Activated CD4-positive, alpha-beta T cell treated with anti-CD3 and anti-CD28 coated beads, Interleukin-2, amount 10 ng/mL, durations not matched to agents 7 days and 5 days (primary cell): ENCODE measurements around the gene MB. TPM values are rescaled to one million over a fixed set of nuclear protein-coding genes. Genes with fewer than 3 reads are reported as not detected.
"Not testable (repeated sequence)": the region's sequence is repeated elsewhere in the genome, so short reads cannot be mapped to it uniquely, and the experiment has no call there.

Experiments
- CTCF ChIA-PET: fragments of 350-600 bp; sonication (Branson Sonifier 250); formaldehyde crosslinking; loops from one replicate; lab custom pipeline; 2021; ENCODE audit warnings: antibody characterized with exemption; lab: Charles Lee
- POLR2A ChIA-PET: fragments of 350-600 bp; sonication (Branson Sonifier 250); formaldehyde crosslinking; loops from one replicate; lab custom pipeline; 2021; ENCODE audit warnings: antibody characterized with exemption; lab: Charles Lee
- DNase-seq: peaks from one replicate; pipeline ENCODE4 v3.0.0-alpha.2; 2020
- H3K27ac Mint-ChIP-seq: one replicate; pipeline ENCODE4 v1.8.0; 2021; ENCODE audit warnings: mild to moderate bottlenecking, moderate library complexity, mixed read lengths
- H3K27me3 Mint-ChIP-seq: one replicate; pipeline ENCODE4 v1.8.0; 2021; ENCODE audit warnings: mixed read lengths
- H3K36me3 Mint-ChIP-seq: one replicate; pipeline ENCODE4 v1.8.0; 2021; ENCODE audit warnings: low read depth, mixed read lengths
- H3K4me1 Mint-ChIP-seq: one replicate; pipeline ENCODE4 v1.8.0; 2021; ENCODE audit warnings: mixed read lengths
- H3K4me3 Mint-ChIP-seq: one replicate; pipeline ENCODE4 v1.8.0; 2021; ENCODE audit warnings: mild to moderate bottlenecking, moderate library complexity, mixed read lengths
- H3K9me3 Mint-ChIP-seq: one replicate; pipeline ENCODE4 v1.8.0; 2021; ENCODE audit warnings: mixed read lengths
- total RNA-seq, 2 experiments: library from RNA; stranded (reverse); gene quantifications; one replicate each; pipeline ENCODE4 v1.2.3, GENCODE V29; 2021

The MB gene
- under 1 TPM in 1 of 2 experiments, not detected in 1; 0.20 TPM for total RNA-seq

GRCh38 chr22:35617137-35617755 lies at the start of gene MB:
TSS of gene MB (minus strand) at chr22:35617329. CDS start at chr22:35617257, 72 bp downstream.
- ChIA-PET CTCF (interaction anchor here (1.0 kb wide), 1 partner anchor 376 kb away, joined by 3 read pairs; no protein-coding TSS in a partner anchor), POLR2A (no interaction called here)
- Mint-ChIP-seq H3K9me3 (no peaks in the 10 kb centered on the region), H3K36me3 (no peaks in the 10 kb centered on the region), H3K27ac (no peak within 1 kb of the TSS), H3K27me3 (no peaks in the 10 kb centered on the region), H3K4me1 (peaks cover 17% of the 10 kb centered on the region), H3K4me3 (no peak within 1 kb of the TSS)
- no peak for DNase-seq

DNA sequence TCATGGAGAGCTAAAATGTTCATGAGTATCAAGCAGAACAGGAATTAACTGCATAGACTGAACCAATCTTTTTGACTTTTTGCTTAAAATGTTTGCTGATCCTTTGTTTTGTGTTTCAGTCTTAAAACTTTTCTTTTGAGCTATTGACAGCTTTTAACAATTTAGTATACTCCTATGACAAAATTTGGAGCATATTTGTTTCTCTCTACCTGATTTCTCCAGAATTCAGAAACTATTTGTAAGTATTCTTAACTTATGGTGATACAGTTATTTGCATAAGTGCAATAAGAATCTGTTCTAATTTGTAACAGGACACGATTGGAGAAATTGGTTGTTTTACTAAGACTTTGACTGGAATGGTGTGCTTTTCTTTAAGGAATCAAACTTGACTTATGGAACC lies 49.6 kb upstream of the MB start:
- H3K27me3 Mint-ChIP-seq, POLR2A ChIA-PET, DNase-seq, CTCF ChIA-PET, H3K4me3 Mint-ChIP-seq, H3K27ac Mint-ChIP-seq: not testable (repeated sequence)
- Mint-ChIP-seq H3K36me3 (peaks cover 56% of the 10 kb centered on the region), H3K4me1 (peaks cover 15% of the 10 kb centered on the region), H3K9me3 (peaks cover 23% of the 10 kb centered on the region)

GRCh38 chr22:35664955-35665587 lies 47.9 kb upstream of the MB start:
- H3K4me1 Mint-ChIP-seq = peaks cover 30% of the 10 kb centered on the region
- no peaks in the 10 kb centered on the region for H3K27me3 Mint-ChIP-seq
- POLR2A ChIA-PET = interaction anchor here (0.7 kb wide), 1 partner anchor 364 kb away, joined by 4 read pairs; no protein-coding TSS in a partner anchor
- peaks cover 26% of the 10 kb centered on the region for H3K9me3 Mint-ChIP-seq
- H3K36me3 Mint-ChIP-seq = peaks cover 71% of the 10 kb centered on the region
- no peak overlapping the region for H3K27ac Mint-ChIP-seq
- CTCF ChIA-PET = interaction anchor here (1.6 kb wide), 1 partner anchor 10 kb away, joined by 5 read pairs; no protein-coding TSS in a partner anchor
- no peak for DNase-seq
- no peak overlapping the region for H3K4me3 Mint-ChIP-seq

DNA sequence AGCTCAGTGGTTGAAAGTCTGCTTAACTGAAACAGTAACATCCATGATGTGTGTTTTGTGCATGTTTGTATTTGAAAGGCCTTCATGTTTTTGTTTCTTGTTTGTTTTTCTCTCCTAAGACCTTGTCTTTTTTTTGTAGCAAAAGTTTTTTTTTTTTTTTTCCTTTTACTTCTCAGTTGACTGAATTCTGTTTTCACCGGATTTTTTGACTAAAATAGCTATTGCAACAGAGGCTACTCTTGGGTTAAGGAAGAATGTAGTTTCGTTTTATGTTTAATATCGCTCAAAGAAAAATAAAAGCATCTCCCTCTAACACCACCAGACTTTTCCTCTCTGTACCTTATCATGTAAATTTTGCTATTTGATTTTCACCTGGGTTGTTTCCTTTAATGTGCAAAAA lies 46.2 kb upstream of the MB start:
- ChIA-PET POLR2A (interaction anchor here (0.7 kb wide), 1 partner anchor 15 kb away, joined by 3 read pairs; the partner anchor contains the start of gene APOL6), CTCF (interaction anchor here (0.7 kb wide), 1 partner anchor 73 kb away, joined by 5 read pairs; no protein-coding TSS in a partner anchor)
- DNase-seq = no peak
- H3K4me3 Mint-ChIP-seq = no peak overlapping the region
- H3K36me3 Mint-ChIP-seq = peaks cover 85% of the 10 kb centered on the region
- no peak overlapping the region for H3K27ac Mint-ChIP-seq
- no peaks in the 10 kb centered on the region for H3K27me3 Mint-ChIP-seq
- peaks cover 46% of the 10 kb centered on the region for H3K4me1 Mint-ChIP-seq
- H3K9me3 Mint-ChIP-seq = peaks cover 39% of the 10 kb centered on the region

DNA sequence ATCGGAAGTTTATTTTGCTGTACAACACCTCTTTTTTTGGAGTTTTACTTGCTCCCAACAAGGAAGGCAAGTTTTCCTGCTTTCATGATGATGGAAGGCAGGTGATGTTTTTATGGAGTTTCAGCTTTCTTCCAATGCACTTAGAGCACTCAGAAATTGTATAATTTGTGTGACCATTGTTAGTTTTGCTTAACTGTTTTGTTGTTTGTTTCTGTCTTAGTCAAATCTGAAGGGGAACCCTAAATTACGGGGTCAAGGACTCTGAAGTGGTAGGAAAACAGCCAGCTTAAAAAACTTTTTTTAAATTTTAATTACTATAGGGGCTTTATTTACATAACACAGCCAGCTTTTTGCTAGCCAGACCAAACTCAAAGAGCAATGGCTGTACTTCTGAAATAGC lies 45.8 kb upstream of the MB start:
- Mint-ChIP-seq H3K36me3 (peaks cover 86% of the 10 kb centered on the region), H3K27me3 (no peaks in the 10 kb centered on the region), H3K9me3 (peaks cover 39% of the 10 kb centered on the region), H3K4me1 (peaks cover 51% of the 10 kb centered on the region), H3K27ac (no peak overlapping the region), H3K4me3 (no peak overlapping the region)
- no peak for DNase-seq
- POLR2A ChIA-PET = interaction anchor here (0.7 kb wide), 1 partner anchor 15 kb away, joined by 3 read pairs; the partner anchor contains the start of gene APOL6
- CTCF ChIA-PET = interaction anchor here (1.0 kb wide), 1 partner anchor 403 kb away, joined by 3 read pairs; no protein-coding TSS in a partner anchor

DNA sequence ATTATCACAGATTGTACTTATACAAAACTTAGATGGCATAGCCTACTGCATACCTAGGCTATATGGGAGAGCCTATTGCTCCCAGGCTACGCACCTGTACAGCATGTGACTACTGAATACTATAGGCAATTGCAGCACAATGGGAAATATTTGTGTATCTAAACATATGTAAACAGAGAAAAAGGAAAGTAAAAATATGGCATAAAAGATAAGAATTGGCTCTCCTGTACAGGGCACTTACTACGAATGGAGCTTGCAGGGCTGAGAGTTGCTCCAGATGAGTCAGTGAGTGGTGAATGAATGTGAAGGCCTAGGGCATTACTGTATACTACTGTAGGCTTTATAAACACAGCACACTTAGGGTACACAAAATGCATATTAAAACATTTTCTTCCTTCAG lies 44.3 kb upstream of the MB start:
- Mint-ChIP-seq H3K4me3 (no peak overlapping the region), H3K9me3 (peaks cover 37% of the 10 kb centered on the region), H3K4me1 (peaks cover 57% of the 10 kb centered on the region), H3K36me3 (peaks cover 86% of the 10 kb centered on the region), H3K27me3 (no peaks in the 10 kb centered on the region), H3K27ac (peak overlapping the region; percentile 77)
- no peak for DNase-seq
- ChIA-PET POLR2A (no interaction called here), CTCF (no interaction called here)

- H3K9me3 Mint-ChIP-seq = peaks cover 39% of the 10 kb centered on the region
- ChIA-PET POLR2A (no interaction called here), CTCF (no interaction called here)
- no peaks in the 10 kb centered on the region for H3K27me3 Mint-ChIP-seq
- peaks cover 92% of the 10 kb centered on the region for H3K36me3 Mint-ChIP-seq
- DNase-seq = peak; percentile 48
- peaks cover 58% of the 10 kb centered on the region for H3K4me1 Mint-ChIP-seq
- peak overlapping the region; percentile 77 for H3K27ac Mint-ChIP-seq
- H3K4me3 Mint-ChIP-seq = no peak overlapping the region
Measured at GRCh38 chr22:35660291-35661127, 43.4 kb upstream of the MB start.

- CTCF ChIA-PET = interaction anchor here (2.4 kb wide), 1 partner anchor 10 kb away, joined by 8 read pairs; the partner anchor contains the start of gene APOL6
- H3K36me3 Mint-ChIP-seq = peaks cover 94% of the 10 kb centered on the region
- H3K4me1 Mint-ChIP-seq = peaks cover 73% of the 10 kb centered on the region
- H3K27me3 Mint-ChIP-seq = no peaks in the 10 kb centered on the region
- POLR2A ChIA-PET = no interaction called here
- peaks cover 39% of the 10 kb centered on the region for H3K9me3 Mint-ChIP-seq
- no peak overlapping the region for H3K27ac Mint-ChIP-seq
- no peak for DNase-seq
- no peak overlapping the region for H3K4me3 Mint-ChIP-seq
Measured at GRCh38 chr22:35657571-35658312, 40.6 kb upstream of the MB start.

DNA sequence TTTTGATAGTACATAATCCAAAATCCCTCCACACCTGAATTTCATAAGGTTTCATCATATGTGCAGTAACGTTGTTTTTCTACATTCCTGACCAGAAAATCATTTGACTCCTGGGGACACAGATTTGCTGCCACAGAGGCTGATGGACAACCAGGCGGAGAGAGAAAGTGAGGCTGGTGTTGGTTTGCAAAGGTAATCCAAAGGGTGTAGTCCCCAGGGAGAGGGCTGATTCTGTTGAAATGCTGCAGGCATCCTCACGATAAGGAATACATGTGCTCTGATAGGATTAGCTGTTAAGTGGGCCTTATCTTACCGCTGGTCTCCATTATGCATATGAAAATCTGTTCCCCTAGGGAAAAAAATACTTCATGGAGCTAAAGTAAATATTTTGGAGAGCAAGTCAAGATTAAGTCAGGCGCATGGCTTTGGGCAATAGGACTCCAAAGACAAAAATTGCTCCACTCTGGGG lies 39.2 kb upstream of the MB start:
- DNase-seq = no peak
- CTCF ChIA-PET = interaction anchor here (2.4 kb wide), 1 partner anchor 8 kb away, joined by 8 read pairs; the partner anchor contains the start of gene APOL6

DNA sequence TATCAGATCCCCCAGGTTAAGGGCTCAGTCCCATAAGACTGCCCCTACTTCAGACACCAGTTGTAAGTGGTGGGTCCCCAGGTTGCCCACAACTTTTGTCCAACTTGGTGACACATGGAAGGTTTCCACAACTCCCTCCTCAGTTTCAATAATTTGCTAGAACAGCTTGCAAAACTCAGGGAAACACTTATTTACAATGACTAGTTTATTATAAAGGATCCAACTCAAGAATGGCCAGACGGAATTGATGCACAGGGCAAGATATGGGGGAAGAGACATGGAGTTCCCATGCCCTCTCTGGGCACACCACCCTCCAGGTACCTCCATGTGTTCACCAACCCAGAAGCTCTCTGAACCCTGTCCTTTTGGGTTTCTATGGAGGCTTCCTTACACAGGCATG lies 36.7 kb upstream of the MB start:
- no peak overlapping the region for H3K4me3 Mint-ChIP-seq

More for the DNA sequence above, 39.2 kb upstream of the MB start:
- POLR2A ChIA-PET = no interaction called here
- Mint-ChIP-seq H3K9me3 (peaks cover 31% of the 10 kb centered on the region), H3K4me3 (no peak overlapping the region), H3K27ac (no peak overlapping the region), H3K4me1 (peaks cover 69% of the 10 kb centered on the region), H3K27me3 (no peaks in the 10 kb centered on the region), H3K36me3 (peaks cover 92% of the 10 kb centered on the region)

GRCh38 chr22:35651085-35651484 lies 34.0 kb upstream of the MB start:
- H3K4me3 Mint-ChIP-seq = peak overlapping the region; percentile 99
- peaks cover 55% of the 10 kb centered on the region for H3K4me1 Mint-ChIP-seq
- CTCF ChIA-PET = interaction anchor here (0.7 kb wide), 1 partner anchor 860 kb away, joined by 3 read pairs; no protein-coding TSS in a partner anchor
- peak overlapping the region; percentile 6 for H3K27ac Mint-ChIP-seq
- H3K9me3 Mint-ChIP-seq = peaks cover 16% of the 10 kb centered on the region
- peaks cover 68% of the 10 kb centered on the region for H3K36me3 Mint-ChIP-seq
- no peak for DNase-seq
- H3K27me3 Mint-ChIP-seq = no peaks in the 10 kb centered on the region
- POLR2A ChIA-PET = no interaction called here

More for the DNA sequence above, 36.7 kb upstream of the MB start:
- no peak for DNase-seq
- ChIA-PET POLR2A (no interaction called here), CTCF (no interaction called here)
- Mint-ChIP-seq H3K9me3 (peaks cover 25% of the 10 kb centered on the region), H3K36me3 (peaks cover 92% of the 10 kb centered on the region), H3K27ac (peak overlapping the region; percentile 25), H3K4me1 (peaks cover 60% of the 10 kb centered on the region), H3K27me3 (no peaks in the 10 kb centered on the region)
